ENCODE results near the gene EYA4.
A peak's percentile ranks its signal among the peaks of the same experiment; 100 is the strongest.

Gene EYA4

GRCh38 chr6:133248241-133249001, 7.3 kb downstream of the EYA4 start:
- no peak for ATAC-seq (replicated peaks)
- Mint-ChIP-seq H3K36me3 (no peaks in the 10 kb centered on the region), H3K27ac (no peak overlapping the region), H3K4me1 (peaks cover 3 to 11% of the 10 kb centered on the region in 2 donors), H3K4me3 (no peak overlapping the region), H3K27me3 (peaks cover 26 to 46% of the 10 kb centered on the region in 2 donors), H3K9me3 (no peaks in the 10 kb centered on the region)
- no peak for DNase-seq

GRCh38 chr6:133251688-133252087, 10.5 kb downstream of the EYA4 start:
- Mint-ChIP-seq H3K4me3 (no peak overlapping the region), H3K4me1 (peaks cover 5 to 24% of the 10 kb centered on the region in 2 donors), H3K36me3 (no peaks in the 10 kb centered on the region), H3K27ac (no peak overlapping the region), H3K27me3 (peaks cover 23 to 37% of the 10 kb centered on the region in 2 donors), H3K9me3 (no peaks in the 10 kb centered on the region)
- no peak for ATAC-seq (replicated peaks)
- no peak for DNase-seq

GRCh38 chr6:133254552-133255228, 13.5 kb downstream of the EYA4 start:
- Mint-ChIP-seq H3K4me1 (peaks cover 5 to 24% of the 10 kb centered on the region in 2 donors), H3K27me3 (peaks cover 13 to 25% of the 10 kb centered on the region in 2 donors), H3K9me3 (peaks cover 0 to 2% of the 10 kb centered on the region in 2 donors), H3K27ac (peak overlapping the region; percentile 63), H3K36me3 (no peaks in the 10 kb centered on the region), H3K4me3 (peak overlapping the region; percentile 33 to 48)
- ATAC-seq (replicated peaks) (peak; percentile 94 to 96), DNase-seq (no peak)

- Mint-ChIP-seq H3K9me3 (peaks cover 0 to 2% of the 10 kb centered on the region in 2 donors), H3K36me3 (no peaks in the 10 kb centered on the region), H3K4me3 (no peak overlapping the region), H3K27ac (no peak overlapping the region), H3K4me1 (peaks cover 5 to 24% of the 10 kb centered on the region in 2 donors), H3K27me3 (peaks cover 14 to 30% of the 10 kb centered on the region in 2 donors)
- ATAC-seq (replicated peaks) = no peak
- DNase-seq = no peak
These were observed 16.5 kb downstream of the EYA4 start for GRCh38 chr6:133257545-133258105.

GRCh38 chr6:133259561-133259960, 18.4 kb downstream of the EYA4 start:
- Mint-ChIP-seq H3K27ac (no peak overlapping the region), H3K36me3 (no peaks in the 10 kb centered on the region), H3K4me1 (peaks cover 2 to 5% of the 10 kb centered on the region in 2 donors), H3K4me3 (no peak overlapping the region), H3K27me3 (peaks cover 10 to 31% of the 10 kb centered on the region in 2 donors), H3K9me3 (peaks cover 0 to 2% of the 10 kb centered on the region in 2 donors)
- DNase-seq (no peak), ATAC-seq (replicated peaks) (no peak)

GRCh38 chr6:133262804-133263203, 21.6 kb downstream of the EYA4 start:
- ATAC-seq (replicated peaks) (no peak), DNase-seq (no peak)
- no peak overlapping the region for H3K27ac Mint-ChIP-seq
- H3K9me3 Mint-ChIP-seq = peaks cover 0 to 2% of the 10 kb centered on the region in 2 donors
- no peaks in the 10 kb centered on the region for H3K36me3 Mint-ChIP-seq
- no peaks in the 10 kb centered on the region for H3K4me1 Mint-ChIP-seq
- no peak overlapping the region for H3K4me3 Mint-ChIP-seq
- peaks cover 10 to 31% of the 10 kb centered on the region in 2 donors for H3K27me3 Mint-ChIP-seq

GRCh38 chr6:133265066-133265465, 23.9 kb downstream of the EYA4 start:
- Mint-ChIP-seq H3K4me1 (no peaks in the 10 kb centered on the region), H3K4me3 (no peak overlapping the region), H3K27me3 (peaks cover 6 to 32% of the 10 kb centered on the region in 2 donors), H3K36me3 (no peaks in the 10 kb centered on the region), H3K27ac (no peak overlapping the region), H3K9me3 (no peaks in the 10 kb centered on the region)
- DNase-seq = no peak
- no peak for ATAC-seq (replicated peaks)

- Mint-ChIP-seq H3K4me1 (no peaks in the 10 kb centered on the region), H3K9me3 (no peaks in the 10 kb centered on the region), H3K4me3 (no peak overlapping the region), H3K27me3 (peaks cover 0 to 28% of the 10 kb centered on the region in 2 donors), H3K27ac (no peak overlapping the region), H3K36me3 (no peaks in the 10 kb centered on the region)
- DNase-seq = no peak
- no peak for ATAC-seq (replicated peaks)
These were observed 25.0 kb downstream of the EYA4 start for GRCh38 chr6:133266186-133266585.

- no peak overlapping the region for H3K4me3 Mint-ChIP-seq
These were observed 27.5 kb downstream of the EYA4 start for GRCh38 chr6:133268621-133269020.

GRCh38 chr6:133274813-133275212, 33.7 kb downstream of the EYA4 start:
- Mint-ChIP-seq H3K36me3 (no peaks in the 10 kb centered on the region), H3K4me3 (no peak overlapping the region), H3K9me3 (no peaks in the 10 kb centered on the region), H3K4me1 (no peaks in the 10 kb centered on the region), H3K27ac (no peak overlapping the region), H3K27me3 (peaks cover 0 to 5% of the 10 kb centered on the region in 2 donors)
- ATAC-seq (replicated peaks) (no peak), DNase-seq (no peak)

More at GRCh38 chr6:133268621-133269020, 27.5 kb downstream of the EYA4 start:
- DNase-seq = no peak
- H3K36me3 Mint-ChIP-seq = no peaks in the 10 kb centered on the region
- ATAC-seq (replicated peaks) = no peak
- no peaks in the 10 kb centered on the region for H3K4me1 Mint-ChIP-seq
- no peaks in the 10 kb centered on the region for H3K9me3 Mint-ChIP-seq
- H3K27me3 Mint-ChIP-seq = peaks cover 0 to 13% of the 10 kb centered on the region in 2 donors
- no peak overlapping the region for H3K27ac Mint-ChIP-seq

- ATAC-seq (replicated peaks) = no peak
- Mint-ChIP-seq H3K4me3 (no peak overlapping the region), H3K27me3 (peaks cover 0 to 5% of the 10 kb centered on the region in 2 donors), H3K36me3 (no peaks in the 10 kb centered on the region), H3K27ac (no peak overlapping the region), H3K9me3 (no peaks in the 10 kb centered on the region), H3K4me1 (no peaks in the 10 kb centered on the region)
- no peak for DNase-seq
These were observed 34.1 kb downstream of the EYA4 start for GRCh38 chr6:133275213-133275612.

GRCh38 chr6:133277228-133277899, 36.2 kb downstream of the EYA4 start:
- Mint-ChIP-seq H3K4me3 (no peak overlapping the region), H3K27me3 (no peaks in the 10 kb centered on the region), H3K36me3 (no peaks in the 10 kb centered on the region), H3K27ac (no peak overlapping the region), H3K4me1 (no peaks in the 10 kb centered on the region), H3K9me3 (no peaks in the 10 kb centered on the region)
- ATAC-seq (replicated peaks) = no peak
- DNase-seq = no peak

GRCh38 chr6:133277900-133278545, 36.9 kb downstream of the EYA4 start:
- Mint-ChIP-seq H3K27me3 (no peaks in the 10 kb centered on the region), H3K4me3 (no peak overlapping the region), H3K4me1 (no peaks in the 10 kb centered on the region), H3K9me3 (no peaks in the 10 kb centered on the region), H3K36me3 (no peaks in the 10 kb centered on the region), H3K27ac (no peak overlapping the region)
- DNase-seq (no peak), ATAC-seq (replicated peaks) (no peak)

GRCh38 chr6:133286765-133287164, 45.6 kb downstream of the EYA4 start:
- H3K36me3 Mint-ChIP-seq = no peaks in the 10 kb centered on the region
- H3K4me1 Mint-ChIP-seq = no peaks in the 10 kb centered on the region
- H3K4me3 Mint-ChIP-seq = no peak overlapping the region
- H3K27me3 Mint-ChIP-seq = peaks cover 7 to 10% of the 10 kb centered on the region in 2 donors
- DNase-seq (no peak), ATAC-seq (replicated peaks) (no peak)
- H3K27ac Mint-ChIP-seq = no peak overlapping the region
- no peaks in the 10 kb centered on the region for H3K9me3 Mint-ChIP-seq

All from stimulated activated naive B cell treated with anti-CD40 and anti-IgM and Interleukin-4, amounts not matched to agents 10 μg/mL and 1 μg/mL and 100 μg/mL, for 72 hours (primary cell).